IMR-90 (cell line): ENCODE data around the gene NUP205. TPM values are rescaled to one million over a fixed set of nuclear protein-coding genes. Genes with fewer than 3 reads are reported as not detected.

ENCODE experiments used
- ATAC-seq: fragments of 200-7000 bp; cut with Tn5 transposase; 2 replicates; pipeline ENCODE4 v1.9.1; 2020; ENCODE audit warnings: low read depth, mild to moderate bottlenecking, moderate library complexity
- BruUV-seq: library from RNA; stranded (reverse); fragments of 400-500 nt; replicated peaks from 2 replicates; lab custom pipeline; 2021; lab: Mats Ljungman, UMichigan
- CTCF ChIA-PET: fragments of 300-600 bp; formaldehyde crosslinking; extraction: SDS; loops from one replicate; lab custom pipeline; 2021; ENCODE audit warnings: antibody characterized with exemption; lab: Yijun Ruan, JAX
- POLR2A ChIA-PET: fragments of 300-600 bp; sonication (Branson Sonifier 250); formaldehyde crosslinking; loops from one replicate; lab custom pipeline; 2022; ENCODE audit warnings: antibody characterized with exemption; ENCODE audit not compliant: unreplicated experiment; lab: Charles Lee
- DNase-seq: peaks from one replicate; pipeline ENCODE4 v3.0.0; 2013
- H2AFZ ChIP-seq: replicated peaks from 2 replicates; pipeline ENCODE3; 2013; ENCODE audit warnings: low read length, mild to moderate bottlenecking; ENCODE audit not compliant: poor library complexity
- H2AK5ac ChIP-seq: 2 replicates; pipeline ENCODE4 v1.6.1; 2013; ENCODE audit warnings: low read depth, low read length, inconsistent platforms
- H2AK9ac ChIP-seq: replicated peaks from 2 replicates; pipeline ENCODE3; 2013; ENCODE audit warnings: mild to moderate bottlenecking, low read depth, low read length, moderate library complexity; ENCODE audit not compliant: poor library complexity
- H2BK120ac ChIP-seq: 2 replicates; pipeline ENCODE4 v1.6.1; 2013; ENCODE audit warnings: low read depth, low read length, inconsistent platforms
- H2BK15ac ChIP-seq: 3 replicates; pipeline ENCODE4 v1.6.1; 2013; ENCODE audit warnings: low read depth, low read length, inconsistent platforms
- H2BK20ac ChIP-seq: 2 replicates; pipeline ENCODE4 v1.6.1; 2013; ENCODE audit warnings: low read depth, mild to moderate bottlenecking, inconsistent platforms, low read length, moderate library complexity
- H2BK5ac ChIP-seq: 2 replicates; pipeline ENCODE4 v1.6.1; 2013; ENCODE audit warnings: mild to moderate bottlenecking, low read depth, low read length, inconsistent platforms; ENCODE audit not compliant: poor library complexity, severe bottlenecking
- H3K14ac ChIP-seq: replicated peaks from 2 replicates; pipeline ENCODE4 v1.6.1; 2013; ENCODE audit warnings: low read depth, low read length, inconsistent platforms
- H3K18ac ChIP-seq: 2 replicates; pipeline ENCODE4 v1.6.1; 2013; ENCODE audit warnings: low read depth, low read length, control low read depth
- H3K23ac ChIP-seq: 2 replicates; pipeline ENCODE4 v1.6.1; 2013; ENCODE audit warnings: low read depth, low read length, inconsistent platforms
- H3K27ac ChIP-seq: 2 replicates; pipeline ENCODE4 v1.5.1; 2013; ENCODE audit warnings: mild to moderate bottlenecking, control low read depth, low read length; ENCODE audit not compliant: insufficient read depth
- H3K27me3 ChIP-seq: 2 replicates; pipeline ENCODE4 v1.6.1; 2013; ENCODE audit warnings: low read length; ENCODE audit not compliant: control insufficient read depth, insufficient read depth
- H3K36me3 ChIP-seq: 2 replicates; pipeline ENCODE4 v1.6.1; 2013; ENCODE audit warnings: low read length, mixed read lengths; ENCODE audit not compliant: control insufficient read depth, insufficient read depth
- H3K4ac ChIP-seq: 2 replicates; pipeline ENCODE4 v1.6.1; 2013; ENCODE audit warnings: low read depth, low read length, inconsistent platforms
- H3K4me1 ChIP-seq: 2 replicates; pipeline ENCODE4 v1.6.1; 2013; ENCODE audit warnings: low read length, mixed read lengths; ENCODE audit not compliant: control insufficient read depth, insufficient read depth
- H3K4me2 ChIP-seq: 2 replicates; pipeline ENCODE4 v1.6.1; 2013; ENCODE audit warnings: low read depth, mild to moderate bottlenecking, control low read depth, low read length, moderate library complexity
- H3K4me3 ChIP-seq: 2 replicates; pipeline ENCODE4 v1.5.1; 2013; ENCODE audit warnings: low read depth, mild to moderate bottlenecking, control low read depth, low read length, moderate library complexity; ENCODE audit not compliant: insufficient read depth
- H3K56ac ChIP-seq: 2 replicates; pipeline ENCODE4 v1.6.1; 2013; ENCODE audit warnings: low read length, inconsistent platforms; ENCODE audit not compliant: insufficient read depth; ENCODE audit errors: extremely low read depth
- H3K79me1 ChIP-seq, 2 experiments: 2 replicates each; pipeline ENCODE4 v1.6.1; 2013; ENCODE audit warnings: low read length in 2 of 2, inconsistent platforms in 1 of 2, low read depth in 1 of 2
- H3K9ac ChIP-seq: 2 replicates; pipeline ENCODE4 v1.6.1; 2013; ENCODE audit warnings: low read depth, low read length, control low read depth
- H3K9me1 ChIP-seq: 2 replicates; pipeline ENCODE4 v1.6.1; 2013; ENCODE audit warnings: low read length, inconsistent platforms; ENCODE audit not compliant: insufficient read depth
- H3K9me3 ChIP-seq: 2 replicates; pipeline ENCODE4 v1.6.1; 2013; ENCODE audit warnings: low read length; ENCODE audit not compliant: control insufficient read depth, insufficient read depth
- H4K20me1 ChIP-seq: 2 replicates; pipeline ENCODE4 v1.6.1; 2013; ENCODE audit warnings: low read length, inconsistent platforms; ENCODE audit not compliant: insufficient read depth
- H4K5ac ChIP-seq: 2 replicates; pipeline ENCODE4 v1.6.1; 2013; ENCODE audit warnings: mild to moderate bottlenecking, low read depth, low read length, control low read depth
- H4K8ac ChIP-seq, 2 experiments: 2 replicates each; pipeline ENCODE4 v1.6.1; 2013; ENCODE audit warnings: low read depth in 2 of 2, low read length in 2 of 2, control low read depth in 1 of 2, inconsistent platforms in 1 of 2
- H4K91ac ChIP-seq: 2 replicates; pipeline ENCODE4 v1.6.1; 2013; ENCODE audit warnings: low read depth, low read length, inconsistent platforms; ENCODE audit not compliant: insufficient read depth
- BHLHE40 ChIP-seq: fragments of 150-350 bp; IDR thresholded peaks from 2 replicates; pipeline ENCODE4 v1.6.1; 2016; ENCODE audit warnings: mild to moderate bottlenecking, low read depth, low read length
- CHD1 ChIP-seq: IDR thresholded peaks from 2 replicates; pipeline ENCODE4 v1.6.1; 2012; ENCODE audit warnings: low read depth, low read length, improper control_type of control experiment
- CTCF ChIP-seq: conservative IDR thresholded peaks from 2 replicates; pipeline ENCODE4 v1.5.1; 2012; ENCODE audit warnings: mild to moderate bottlenecking, low read depth, low read length, improper control_type of control experiment
- MAFK ChIP-seq: IDR thresholded peaks from 2 replicates; pipeline ENCODE4 v1.6.1; 2012; ENCODE audit warnings: low read depth, low read length, improper control_type of control experiment
- MXI1 ChIP-seq: IDR thresholded peaks from 2 replicates; pipeline ENCODE4 v1.6.1; 2012; ENCODE audit warnings: low read depth, mild to moderate bottlenecking, low read length, moderate library complexity, borderline replicate concordance
- NFE2L2 ChIP-seq: fragments of 150-350 bp; IDR thresholded peaks from 2 replicates; pipeline ENCODE4 v1.6.1; 2016; ENCODE audit warnings: low read depth, mild to moderate bottlenecking, low read length
- POLR2A ChIP-seq: IDR thresholded peaks from 2 replicates; pipeline ENCODE4 v1.6.1; 2012; ENCODE audit warnings: mild to moderate bottlenecking, low read depth, low read length
- RAD21 ChIP-seq: IDR thresholded peaks from 2 replicates; pipeline ENCODE4 v1.6.1; 2012; ENCODE audit warnings: low read length, improper control_type of control experiment
- SMC3 ChIP-seq: fragments of 150-350 bp; IDR thresholded peaks from 2 replicates; pipeline ENCODE4 v1.6.1; 2016; ENCODE audit warnings: low read depth, mild to moderate bottlenecking, antibody characterized with exemption, low read length, moderate library complexity
- WGBS, 2 experiments: methylation state at CpG; one replicate each; pipeline versions ENCODE4 v1.1.5 to v1.1.7; 2013; ENCODE audit warnings: missing lambda C conversion rate in 2 of 2; ENCODE audit not compliant: insufficient read length in 1 of 2; ENCODE audit errors: extremely low coverage in 2 of 2; 5-methylcytosine and 5-hydroxymethylcytosine counted together
- dilution Hi-C: fragments of 300-500 bp; cut with HindIII; formaldehyde crosslinking; loops from one replicate; pipeline ENCODE4 v1.14.3; 2018; ENCODE audit warnings: low sequenced_read_pairs; ENCODE audit not compliant: unreplicated experiment
- in situ Hi-C: fragments of 300-500 bp; cut with MboI; formaldehyde crosslinking; loops from 3 replicates; pipeline ENCODE4 v1.14.3; 2019; ENCODE audit warnings: low sequenced_read_pairs, inconsistent platforms, mixed read lengths
- intact Hi-C: fragments of 100-400 bp; cut with micrococcal nuclease; formaldehyde crosslinking; loops from 2 replicates; pipeline ENCODE4 v1.10.0; 2022
- polyA plus RNA-seq, 3 experiments: library from polyadenylated mRNA; depleted of rRNA; stranded (reverse); fragments of >200 nt; gene quantifications; 2 replicates each; pipeline ENCODE4 v1.2.3, GENCODE V29; 2012; ENCODE audit warnings: low replicate concordance in 1 of 3
- total RNA-seq: library from RNA; depleted of rRNA; stranded (reverse); fragments of >200 nt; gene quantifications from 2 replicates; pipeline ENCODE4 v1.2.3, GENCODE V29; 2012

The NUP205 gene
- total and polyA plus RNA-seq, 2 of the 4 experiments (the other 2 are of a cell fraction) = 29.5 to 84.6 TPM

GRCh38 chr7:135558337-135558767, 635 bp downstream of the NUP205 start:
- peak overlapping the region; percentile 43 for H2BK5ac ChIP-seq
- in situ Hi-C loops (loop anchor here (5.0 to 25.0 kb wide), 2 partner anchors 276 to 871 kb away; no protein-coding TSS in a partner anchor), intact Hi-C loops (loop anchor here (1.0 to 10.0 kb wide), 2 partner anchors 277 to 874 kb away; no protein-coding TSS in a partner anchor), dilution Hi-C loops (no loop called here)
- 0% methylated on average over 4 of the region's 16 CpGs; no CpG with 5 or more reads in 1 of the 2 experiments for WGBS, 2 experiments
- peak overlapping the region; percentile 39; the same call in 1 of the 2 replicates for H4K91ac ChIP-seq
- CTCF ChIA-PET = interaction anchor here (1.4 kb wide), 1 partner anchor 277 kb away, joined by 5 read pairs; no protein-coding TSS in a partner anchor
- BruUV-seq = no TSS peak
- TF ChIP-seq CHD1 (no peak), POLR2A (no peak), CTCF (peak; percentile 59), BHLHE40 (no peak), MXI1 (no peak), MAFK (no peak), NFE2L2 (no peak), RAD21 (peak; percentile 52), SMC3 (peak; percentile 61)
- H3K14ac ChIP-seq = peak overlapping the region; percentile 96
- peak overlapping the region; percentile 50 for H3K23ac ChIP-seq
- H2BK15ac ChIP-seq = no peak overlapping the region
- H3K4me1 ChIP-seq = no peaks in the 10 kb centered on the region
- H2AK9ac ChIP-seq = peak overlapping the region; percentile 88
- H3K9me1 ChIP-seq = no peaks in the 10 kb centered on the region
- H3K36me3 ChIP-seq = no peaks in the 10 kb centered on the region
- H4K5ac ChIP-seq = peak overlapping the region; percentile 9
- peak overlapping the region; percentile 94 for H3K4ac ChIP-seq
- peak overlapping the region; percentile 19 to 95 for H4K8ac ChIP-seq
- no peaks in the 10 kb centered on the region for H3K9me3 ChIP-seq
- no peak overlapping the region for H2BK20ac ChIP-seq
- H3K4me3 ChIP-seq = peak overlapping the region; percentile 69
- ATAC-seq = peak; percentile 56
- no peak overlapping the region for H2BK120ac ChIP-seq
- H3K27me3 ChIP-seq = no peaks in the 10 kb centered on the region
- peak overlapping the region; percentile 97 for H3K4me2 ChIP-seq
- no peaks in the 10 kb centered on the region; the same call in 1 of the 2 replicates for H4K20me1 ChIP-seq
- peak overlapping the region; percentile 79 for H3K27ac ChIP-seq
- peaks cover 6 to 29% of the 10 kb centered on the region in 2 experiments for H3K79me1 ChIP-seq
- POLR2A ChIA-PET = no interaction called here
- H2AK5ac ChIP-seq = no peak overlapping the region
- H3K18ac ChIP-seq = no peak overlapping the region
- peak overlapping the region; percentile 98 for H2AFZ ChIP-seq
- H3K9ac ChIP-seq = peak overlapping the region; percentile 73
- peak overlapping the region; percentile 95; the same call in 1 of the 2 replicates for H3K56ac ChIP-seq
- peak; percentile 40 for DNase-seq
